Dendritic cell treated with granulocyte-macrophage colony-stimulating factor and Interleukin-4, amounts not matched to agents 40 ng/mL and 50 ng/mL, for 4 days (primary cell): Measurements from ENCODE around the gene SCAF8.

Experiments used
- H3K27ac Mint-ChIP-seq: one replicate; pipeline ENCODE4 v1.8.0; 2022; ENCODE audit warnings: mild to moderate bottlenecking, mixed read lengths
- H3K27me3 Mint-ChIP-seq: one replicate; pipeline ENCODE4 v1.8.0; 2022; ENCODE audit warnings: mild to moderate bottlenecking, mixed read lengths
- H3K36me3 Mint-ChIP-seq: one replicate; pipeline ENCODE4 v1.8.0; 2022; ENCODE audit warnings: low read depth, mixed read lengths
- H3K4me1 Mint-ChIP-seq: one replicate; pipeline ENCODE4 v1.8.0; 2022; ENCODE audit warnings: low read depth, mixed read lengths
- H3K4me3 Mint-ChIP-seq: one replicate; pipeline ENCODE4 v1.8.0; 2022; ENCODE audit warnings: mild to moderate bottlenecking, moderate library complexity, mixed read lengths
- H3K9me3 Mint-ChIP-seq: one replicate; pipeline ENCODE4 v1.8.0; 2022; ENCODE audit warnings: mixed read lengths
- intact Hi-C: fragments of 100-400 bp; cut with micrococcal nuclease; formaldehyde crosslinking; loops from one replicate; pipeline ENCODE4 v1.15.0; 2022

SCAF8 gene

GRCh38 chr6:154878871-154879491 is 145.8 kb downstream of the SCAF8 start:
- H3K36me3 Mint-ChIP-seq = peaks cover 25% of the 10 kb centered on the region
- intact Hi-C loops = no loop called here
- H3K9me3 Mint-ChIP-seq = no peaks in the 10 kb centered on the region
- H3K27me3 Mint-ChIP-seq = no peaks in the 10 kb centered on the region
- H3K4me1 Mint-ChIP-seq = no peaks in the 10 kb centered on the region
- no peak overlapping the region for H3K27ac Mint-ChIP-seq
- no peak overlapping the region for H3K4me3 Mint-ChIP-seq

GRCh38 chr6:154882107-154882506 is 148.9 kb downstream of the SCAF8 start:
- Mint-ChIP-seq H3K4me3 (no peak overlapping the region), H3K36me3 (peaks cover 31% of the 10 kb centered on the region), H3K9me3 (no peaks in the 10 kb centered on the region), H3K4me1 (peaks cover 9% of the 10 kb centered on the region), H3K27me3 (no peaks in the 10 kb centered on the region), H3K27ac (no peak overlapping the region)
- intact Hi-C loops = no loop called here
